Measurements from ENCODE around the gene S100A14.

DNA sequence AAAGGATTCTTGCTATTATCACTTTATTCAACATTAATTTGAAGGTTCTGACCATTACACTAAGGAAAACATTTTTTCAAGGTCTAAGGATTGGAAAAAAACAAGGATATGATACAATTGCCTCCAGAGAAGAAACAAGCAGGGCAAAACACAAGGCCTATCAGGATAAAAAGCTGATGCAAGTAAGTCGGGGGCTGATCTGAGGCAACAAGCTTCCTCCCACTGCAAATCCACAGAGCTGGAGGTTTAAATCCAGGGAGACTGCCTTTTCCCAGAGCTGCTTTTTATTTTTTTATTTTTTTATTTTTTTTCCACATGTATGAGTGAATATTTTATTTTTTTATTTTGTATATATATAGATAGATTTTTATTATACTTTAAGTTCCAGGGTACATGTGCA is 31.1 kb downstream of the S100A14 start:
- no peak for TF ChIP-seq CTCF (conservative IDR thresholded peaks at IDR 0.05; ENCODE audit: low read depth, low read length)
- TF ChIP-seq CHD1 (IDR thresholded peaks at IDR 0.05; ENCODE audit: low read depth, low read length): no peak
- no peak for TF ChIP-seq MAFK (IDR thresholded peaks at IDR 0.05; ENCODE audit: low read depth, low read length)
- no peak for TF ChIP-seq CEBPB (IDR thresholded peaks at IDR 0.05; ENCODE audit: low read depth, low read length)
- TF ChIP-seq RAD21 (IDR thresholded peaks at IDR 0.05; ENCODE audit: low read length): no peak
